Esophagus muscularis mucosa (tissue), 4 donors: Measurements from ENCODE around the gene AZGP1. TPM values are rescaled to one million over a fixed set of nuclear protein-coding genes. Genes with fewer than 3 reads are reported as not detected.

Experiments used
- DNase-seq: peaks from one replicate; pipeline ENCODE4 v3.0.0-alpha.2; 2017; ENCODE audit errors: extremely low spot score
- H3K27ac ChIP-seq, 4 donors: fragments of 200-600 bp; sonication (generic); replicated peaks in 1 of 4; 1 replicate in 3 of 4; 2 replicates in 1 of 4; pipeline ENCODE4 v1.5.1; 2016 to 2019; ENCODE audit warnings: mild to moderate bottlenecking in 1 of 4
- H3K27me3 ChIP-seq, 4 donors: fragments of 200-600 bp; sonication (generic); one replicate each; pipeline versions ENCODE4 v1.5.1 to v1.6.0; 2016 to 2019
- H3K36me3 ChIP-seq, 4 donors: fragments of 200-600 bp; sonication (generic); one replicate each; pipeline ENCODE4 v1.5.1; 2016 to 2019
- H3K4me1 ChIP-seq, 4 donors: fragments of 200-600 bp; sonication (generic); one replicate each; pipeline ENCODE4 v1.5.1; 2016 to 2019
- H3K4me3 ChIP-seq, 4 donors: fragments of 200-600 bp; sonication (generic); 1 replicate in 2 of 4; 2 replicates in 2 of 4; pipeline ENCODE4 v1.5.1; 2016 to 2019; ENCODE audit warnings: mild to moderate bottlenecking in 4 of 4, moderate library complexity in 1 of 4
- H3K9me3 ChIP-seq, 4 donors: fragments of 200-600 bp; sonication (generic); 1 replicate in 3 of 4; 2 replicates in 1 of 4; pipeline ENCODE4 v1.5.1; 2016 to 2019
- EP300 ChIP-seq: sonication (generic); formaldehyde crosslinking; IDR thresholded peaks from one replicate; pipeline ENCODE4 v1.6.1; 2017; ENCODE audit warnings: antibody characterized with exemption
- POLR2A ChIP-seq: fragments of 450-650 bp; IDR thresholded peaks from one replicate; pipeline ENCODE4 v1.6.1; 2017; ENCODE audit warnings: antibody characterized with exemption, moderate library complexity, mild to moderate bottlenecking, low read depth
- POLR2AphosphoS5 ChIP-seq, 2 donors: sonication (generic); formaldehyde crosslinking; IDR thresholded peaks; one replicate each; pipeline ENCODE4 v1.6.1; 2017; ENCODE audit warnings: antibody characterized with exemption in 2 of 2
- WGBS: methylation state at CpG from one replicate; pipeline ENCODE4 v1.1.5; 2018; 5-methylcytosine and 5-hydroxymethylcytosine counted together
- intact Hi-C: fragments of 100-400 bp; cut with DNase I; formaldehyde crosslinking; loops from one replicate; pipeline ENCODE4 v1.15.1; 2023
- total RNA-seq, 4 donors: library from RNA; depleted of rRNA; stranded (reverse); fragments of >200 nt; gene quantifications; one replicate each; pipeline versions ENCODE4 v1.1.0 to v1.2.1, GENCODE V29; 2016
- TF ChIP-seq, protein P1 (sequence below), 3 experiments: fragments of 200-600 bp in 2 of 3; fragments of 450-650 bp in 1 of 3; sonication (generic) in 2 of 3; IDR thresholded peaks; one replicate each; pipeline ENCODE4 v1.5.1; 2017 to 2019; ENCODE audit warnings: antibody characterized with exemption in 3 of 3, mild to moderate bottlenecking in 2 of 3, moderate library complexity in 1 of 3

AZGP1 gene
- 1 to 10 TPM; 2.5 to 3.4 (median 3.0) TPM for total RNA-seq

GRCh38 chr7:99975782-99976521, at the start of gene AZGP1:
AZGP1 (minus strand) TSS chr7:99976031; CDS start chr7:99976020, 11 bp downstream.
- intact Hi-C loops: no loop called here
- WGBS: 63% methylated on average over 5 of the region's 5 CpGs
- H3K9me3 ChIP-seq: no peaks in the 10 kb centered on the region

GRCh38 chr7:100024020-100024619, 48.3 kb upstream of the AZGP1 start:
- TF ChIP-seq, protein P1, sequence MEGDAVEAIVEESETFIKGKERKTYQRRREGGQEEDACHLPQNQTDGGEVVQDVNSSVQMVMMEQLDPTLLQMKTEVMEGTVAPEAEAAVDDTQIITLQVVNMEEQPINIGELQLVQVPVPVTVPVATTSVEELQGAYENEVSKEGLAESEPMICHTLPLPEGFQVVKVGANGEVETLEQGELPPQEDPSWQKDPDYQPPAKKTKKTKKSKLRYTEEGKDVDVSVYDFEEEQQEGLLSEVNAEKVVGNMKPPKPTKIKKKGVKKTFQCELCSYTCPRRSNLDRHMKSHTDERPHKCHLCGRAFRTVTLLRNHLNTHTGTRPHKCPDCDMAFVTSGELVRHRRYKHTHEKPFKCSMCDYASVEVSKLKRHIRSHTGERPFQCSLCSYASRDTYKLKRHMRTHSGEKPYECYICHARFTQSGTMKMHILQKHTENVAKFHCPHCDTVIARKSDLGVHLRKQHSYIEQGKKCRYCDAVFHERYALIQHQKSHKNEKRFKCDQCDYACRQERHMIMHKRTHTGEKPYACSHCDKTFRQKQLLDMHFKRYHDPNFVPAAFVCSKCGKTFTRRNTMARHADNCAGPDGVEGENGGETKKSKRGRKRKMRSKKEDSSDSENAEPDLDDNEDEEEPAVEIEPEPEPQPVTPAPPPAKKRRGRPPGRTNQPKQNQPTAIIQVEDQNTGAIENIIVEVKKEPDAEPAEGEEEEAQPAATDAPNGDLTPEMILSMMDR (IDR thresholded peaks at IDR 0.05): no peak
- TF ChIP-seq POLR2AphosphoS5 (IDR thresholded peaks at IDR 0.05) (no peak), POLR2A (no peak), EP300 (no peak)
- Histone ChIP-seq H3K4me3 (no peak overlapping the region), H3K9me3 (no peaks in the 10 kb centered on the region), H3K27ac (no peak overlapping the region), H3K4me1 (peaks cover 17 to 39% (median 31%) of the 10 kb centered on the region in 4 donors), H3K27me3 (no peaks in the 10 kb centered on the region), H3K36me3 (peaks cover 43 to 85% (median 64%) of the 10 kb centered on the region in 4 donors)
- 87% methylated on average over 12 of the region's 12 CpGs for WGBS
- intact Hi-C loops: no loop called here
- no peak for DNase-seq

More at GRCh38 chr7:99975782-99976521, at the start of gene AZGP1:
- Histone ChIP-seq H3K36me3 (no peaks in the 10 kb centered on the region), H3K4me1 (peaks cover 0 to 5% (median 0%) of the 10 kb centered on the region in 4 donors), H3K4me3 (peak within 1 kb of the TSS in 1 of 4 donors; percentile 5), H3K27ac (no peak within 1 kb of the TSS), H3K27me3 (peaks cover 0 to 11% (median 0%) of the 10 kb centered on the region in 4 donors)
- TF ChIP-seq POLR2AphosphoS5 (IDR thresholded peaks at IDR 0.05) (no peak), POLR2A (no peak), EP300 (no peak)
- TF ChIP-seq, protein P1 (IDR thresholded peaks at IDR 0.05): no peak
- DNase-seq: no peak

GRCh38 chr7:100023526-100023925, 47.7 kb upstream of the AZGP1 start:
- Histone ChIP-seq H3K27ac (no peak overlapping the region), H3K4me3 (no peak overlapping the region), H3K27me3 (no peaks in the 10 kb centered on the region), H3K36me3 (peaks cover 43 to 85% (median 60%) of the 10 kb centered on the region in 4 donors), H3K4me1 (peaks cover 17 to 45% (median 37%) of the 10 kb centered on the region in 4 donors), H3K9me3 (no peaks in the 10 kb centered on the region)
- WGBS: 94% methylated on average over 12 of the region's 12 CpGs
- intact Hi-C loops: no loop called here
- TF ChIP-seq, protein P1 (IDR thresholded peaks at IDR 0.05): no peak
- no peak for TF ChIP-seq POLR2A
- no peak for TF ChIP-seq POLR2AphosphoS5 (IDR thresholded peaks at IDR 0.05)
- no peak for TF ChIP-seq EP300
- no peak for DNase-seq

- Histone ChIP-seq H3K36me3 (peaks cover 36 to 76% (median 51%) of the 10 kb centered on the region in 4 donors), H3K27ac (no peak overlapping the region), H3K9me3 (no peaks in the 10 kb centered on the region), H3K4me1 (peaks cover 21 to 54% (median 46%) of the 10 kb centered on the region in 4 donors), H3K4me3 (no peak overlapping the region), H3K27me3 (no peaks in the 10 kb centered on the region)
- TF ChIP-seq EP300 (no peak), POLR2AphosphoS5 (IDR thresholded peaks at IDR 0.05) (no peak), POLR2A (no peak)
- TF ChIP-seq, protein P1 (IDR thresholded peaks at IDR 0.05): no peak
- intact Hi-C loops: no loop called here
- 73% methylated on average over 5 of the region's 5 CpGs for WGBS
- no peak for DNase-seq
Observed at GRCh38 chr7:100022621-100023020, 46.8 kb upstream of the AZGP1 start.
